Hematopoietic multipotent progenitor cell treated with erythropoietin and hydrocortisone succinate and interleukin-3 and kit ligand, for 15 days (in vitro differentiated cells): Measurements from ENCODE around the gene RFX6.

ENCODE experiments used
- DNase-seq: peaks from one replicate; pipeline ENCODE4 v3.0.0-alpha.2; 2015; ENCODE audit warnings: low spot score

The RFX6 gene

DNA sequence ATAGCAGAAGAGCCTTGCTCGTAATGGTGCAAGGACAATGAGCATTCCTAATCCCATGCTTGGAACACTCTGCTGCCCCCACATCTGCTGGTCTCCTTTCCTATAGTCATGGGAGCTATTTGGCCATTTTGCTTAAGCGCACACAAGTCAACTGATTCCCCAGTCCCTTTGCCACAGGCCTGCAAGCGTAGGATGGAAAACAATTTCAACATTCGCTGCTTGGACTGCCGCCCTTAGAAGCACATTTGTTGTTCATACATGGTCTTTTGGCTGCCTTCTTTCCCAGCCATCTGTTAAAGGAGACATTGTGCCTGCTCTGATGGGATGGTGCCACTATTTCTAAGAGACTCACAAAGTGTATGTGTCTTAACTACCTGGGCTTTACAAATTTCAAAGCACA, 96.9 kb downstream of the RFX6 start:
- DNase-seq: no peak

DNA sequence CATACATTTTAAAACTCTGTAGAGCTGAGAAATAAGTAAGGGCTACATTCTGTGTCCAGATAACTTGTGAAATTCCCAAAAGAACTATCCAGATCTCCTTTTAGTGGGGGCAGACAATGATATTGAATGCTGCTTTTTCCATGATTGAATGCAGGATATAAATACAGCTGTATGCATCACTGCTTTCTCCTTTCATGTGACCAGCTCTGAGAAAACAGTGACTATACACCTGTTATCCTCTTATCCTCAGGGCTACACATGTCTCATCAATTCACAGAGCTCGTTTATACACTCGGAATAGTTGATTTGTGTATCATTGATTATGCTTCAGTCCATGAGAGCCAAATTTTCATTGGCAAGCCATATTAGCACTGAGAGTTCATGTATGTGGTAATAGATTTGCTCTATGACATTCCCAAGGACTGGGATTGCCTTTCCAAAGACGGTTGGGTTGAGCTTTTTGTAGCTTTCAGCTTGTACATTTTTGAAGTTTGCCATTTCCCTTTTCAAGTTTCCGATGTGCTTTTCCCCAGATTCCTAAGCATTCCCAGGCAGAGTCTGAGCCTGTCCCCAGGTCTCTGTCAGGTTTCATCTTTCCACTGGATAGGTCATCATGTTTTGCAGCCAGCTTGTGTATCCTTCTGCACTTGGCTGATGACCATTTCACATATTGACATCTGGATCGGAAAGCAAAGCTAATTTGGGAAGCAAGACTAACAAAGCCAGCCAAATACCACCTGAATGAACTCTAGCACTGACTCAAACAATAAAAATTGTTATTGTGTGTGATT, 97.7 kb downstream of the RFX6 start:
- no peak for DNase-seq

DNA sequence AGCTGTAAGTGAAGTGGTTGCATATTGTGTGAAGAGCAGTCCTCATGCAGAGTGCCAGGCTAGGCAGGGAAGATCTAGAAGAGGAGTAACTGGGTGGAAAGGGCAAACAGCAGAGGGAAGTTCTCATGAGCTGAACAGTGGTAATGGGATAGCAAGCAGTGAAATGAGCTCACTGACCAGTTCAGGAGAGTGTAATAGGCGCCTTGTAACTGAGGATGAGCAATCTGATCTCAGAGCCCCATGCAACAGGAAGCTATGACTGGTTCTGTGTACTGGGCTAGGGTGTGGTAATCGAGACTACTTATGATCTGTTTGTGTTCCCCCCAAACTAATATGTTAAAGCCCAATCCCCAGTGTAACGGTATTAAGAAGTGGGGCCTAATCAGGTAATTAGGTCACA, 98.6 kb downstream of the RFX6 start:
- DNase-seq: no peak

DNA sequence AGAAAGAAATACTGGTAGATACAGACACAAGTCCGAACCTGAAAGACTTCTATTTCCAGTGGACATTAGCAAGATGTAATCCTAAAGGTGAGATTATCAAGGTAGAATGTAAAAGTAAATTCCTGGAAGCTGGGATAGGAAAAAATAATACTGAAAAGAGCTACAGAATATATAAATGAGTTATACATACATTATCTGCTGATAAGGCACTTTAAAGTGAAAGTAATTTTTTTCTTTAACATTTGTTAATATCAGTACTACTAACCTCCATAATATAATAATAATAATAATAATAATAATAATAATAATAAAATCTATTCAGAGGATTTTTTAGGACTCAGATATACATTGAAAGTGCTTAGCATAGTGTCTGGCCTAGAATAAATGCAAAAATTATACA, 102.5 kb downstream of the RFX6 start:
- DNase-seq: no peak
